Measurements from ENCODE around the gene TNXB.
"Not testable (repeated sequence)": the region's sequence is repeated elsewhere in the genome, so short reads cannot be mapped to it uniquely, and the experiment has no call there.

The TNXB gene

GRCh38 chr6:32056254-32056653, 52.9 kb downstream of the TNXB start:
- no peak for DNase-seq (ENCODE audit: low read depth)

- DNase-seq (ENCODE audit: low read depth), result not testable (repeated sequence)
Observed at GRCh38 chr6:32055756-32056155, 53.4 kb downstream of the TNXB start.

GRCh38 chr6:32053314-32053713, 55.8 kb downstream of the TNXB start:
- DNase-seq (ENCODE audit: low read depth), result not testable (repeated sequence)

GRCh38 chr6:32052626-32053025, 56.5 kb downstream of the TNXB start:
- not testable (repeated sequence) for DNase-seq (ENCODE audit: low read depth)

GRCh38 chr6:32050562-32050961, 58.6 kb downstream of the TNXB start:
- no peak for DNase-seq (ENCODE audit: low read depth)

GRCh38 chr6:32049736-32050135, 59.4 kb downstream of the TNXB start:
- not testable (repeated sequence) for DNase-seq (ENCODE audit: low read depth)

- not testable (repeated sequence) for DNase-seq (ENCODE audit: low read depth)
Observed at GRCh38 chr6:32049149-32049548, 60.0 kb downstream of the TNXB start.

GRCh38 chr6:32047855-32048766, 61.0 kb downstream of the TNXB start:
- peak; percentile 77 for DNase-seq (ENCODE audit: low read depth)

GRCh38 chr6:32047539-32047854, 61.6 kb downstream of the TNXB start:
- no peak for DNase-seq (ENCODE audit: low read depth)

GRCh38 chr6:32047084-32047478, 62.1 kb downstream of the TNXB start:
- peak; percentile 63 for DNase-seq (ENCODE audit: low read depth)

GRCh38 chr6:32046450-32047083, 62.6 kb downstream of the TNXB start:
- peak; percentile 36 for DNase-seq (ENCODE audit: low read depth)

- DNase-seq (ENCODE audit: low read depth), result no peak
Observed at GRCh38 chr6:32045811-32046449, 63.2 kb downstream of the TNXB start.

- DNase-seq (ENCODE audit: low read depth), result not testable (repeated sequence)
Observed at GRCh38 chr6:32044916-32045315, 64.2 kb downstream of the TNXB start.

GRCh38 chr6:32043589-32044380, 65.4 kb downstream of the TNXB start:
- DNase-seq (ENCODE audit: low read depth), result not testable (repeated sequence)

- not testable (repeated sequence) for DNase-seq (ENCODE audit: low read depth)
Observed at GRCh38 chr6:32042276-32042675, 66.9 kb downstream of the TNXB start.

GRCh38 chr6:32041385-32041784, 67.8 kb downstream of the TNXB start:
- not testable (repeated sequence) for DNase-seq (ENCODE audit: low read depth)

GRCh38 chr6:32041050-32041321, 68.2 kb downstream of the TNXB start:
- not testable (repeated sequence) for DNase-seq (ENCODE audit: low read depth)

- DNase-seq (ENCODE audit: low read depth), result not testable (repeated sequence)
Observed at GRCh38 chr6:32040299-32041049, 68.7 kb downstream of the TNXB start.

- DNase-seq (ENCODE audit: low read depth), result not testable (repeated sequence)
Observed at GRCh38 chr6:32039321-32040274, 69.5 kb downstream of the TNXB start.

GRCh38 chr6:32038878-32039277, 70.3 kb downstream of the TNXB start:
- not testable (repeated sequence) for DNase-seq (ENCODE audit: low read depth)
